Thymus (tissue), 11 donors: ENCODE measurements around the gene TSHZ2. TPM values are rescaled to one million over a fixed set of nuclear protein-coding genes. Genes with fewer than 3 reads are reported as not detected.

Source experiments
- DNase-seq, 9 donors: peaks; one replicate each; pipeline ENCODE4 v3.0.0-alpha.2; 2013; ENCODE audit warnings: low spot score in 9 of 9, low read depth in 6 of 9, missing footprints in 1 of 9
- H3K27ac ChIP-seq, 2 donors: one replicate each; pipeline ENCODE4 v1.5.1; 2013; ENCODE audit warnings: control low read depth in 1 of 2, low read depth in 1 of 2, low read length in 1 of 2, mild to moderate bottlenecking in 1 of 2, moderate library complexity in 1 of 2
- H3K27me3 ChIP-seq, 2 donors: one replicate each; pipeline ENCODE4 v1.5.1; 2013; ENCODE audit warnings: low read length in 1 of 2; ENCODE audit not compliant: control insufficient read depth in 2 of 2, insufficient read depth in 1 of 2
- H3K36me3 ChIP-seq, 2 donors: one replicate each; pipeline ENCODE4 v1.5.1; 2013; ENCODE audit warnings: low read length in 1 of 2, mild to moderate bottlenecking in 1 of 2, moderate library complexity in 1 of 2; ENCODE audit not compliant: control insufficient read depth in 2 of 2, insufficient read depth in 2 of 2
- H3K4me1 ChIP-seq, 2 donors: one replicate each; pipeline ENCODE4 v1.5.1; 2013; ENCODE audit warnings: low read length in 2 of 2; ENCODE audit not compliant: control insufficient read depth in 2 of 2, insufficient read depth in 2 of 2
- H3K4me3 ChIP-seq, 2 donors: one replicate each; pipeline ENCODE4 v1.5.1; 2013; ENCODE audit warnings: low read length in 2 of 2, control low read depth in 1 of 2, mild to moderate bottlenecking in 1 of 2
- H3K9me3 ChIP-seq, 2 donors: one replicate each; pipeline ENCODE4 v1.5.1; 2013; ENCODE audit warnings: low read length in 1 of 2, mild to moderate bottlenecking in 1 of 2; ENCODE audit not compliant: control insufficient read depth in 2 of 2, insufficient read depth in 1 of 2
- WGBS: extraction: QIAGEN DNeasy Blood & Tissue Kit; methylation state at CpG from one replicate; pipeline ENCODE4 v1.1.7; 2013; 5-methylcytosine and 5-hydroxymethylcytosine counted together
- polyA plus RNA-seq: library from polyadenylated mRNA; stranded (reverse); fragments of 200-250 nt; gene quantifications from one replicate; pipeline ENCODE4 v1.2.3, GENCODE V29; 2013
- total RNA-seq: library from RNA; stranded (reverse); fragments of 120-200 nt; gene quantifications from one replicate; pipeline ENCODE4 v1.2.4, GENCODE V29; 2013
- donor health status: healthy.

The TSHZ2 gene
- total and polyA plus RNA-seq, 2 donors = 1.4 to 2.4 TPM

DNA sequence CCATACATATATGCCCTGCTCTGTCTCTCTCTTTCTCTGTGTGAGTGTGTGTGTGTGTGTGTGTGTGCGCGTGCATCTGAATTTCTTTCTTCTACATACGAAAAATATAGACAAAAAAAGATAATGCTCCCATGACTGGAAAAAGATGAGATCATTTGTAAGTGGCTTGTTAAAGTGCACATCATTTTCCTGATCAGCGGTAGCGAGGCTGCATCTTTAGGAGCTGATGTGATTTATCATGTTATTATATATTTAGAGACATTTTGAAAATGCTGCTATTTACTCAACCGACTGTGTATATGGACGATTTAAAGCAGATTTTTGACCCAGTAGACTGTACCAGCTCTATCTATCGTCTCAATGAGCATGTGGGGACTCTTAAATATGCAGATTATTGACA lies 265.3 kb downstream of the TSHZ2 start:
- Histone ChIP-seq H3K4me1 (no peaks in the 10 kb centered on the region), H3K27me3 (no peaks in the 10 kb centered on the region), H3K4me3 (no peak overlapping the region), H3K36me3 (no peaks in the 10 kb centered on the region), H3K27ac (no peak overlapping the region), H3K9me3 (no peaks in the 10 kb centered on the region)
- WGBS = 89% methylated on average over 8 of the region's 8 CpGs
- no peak for DNase-seq

DNA sequence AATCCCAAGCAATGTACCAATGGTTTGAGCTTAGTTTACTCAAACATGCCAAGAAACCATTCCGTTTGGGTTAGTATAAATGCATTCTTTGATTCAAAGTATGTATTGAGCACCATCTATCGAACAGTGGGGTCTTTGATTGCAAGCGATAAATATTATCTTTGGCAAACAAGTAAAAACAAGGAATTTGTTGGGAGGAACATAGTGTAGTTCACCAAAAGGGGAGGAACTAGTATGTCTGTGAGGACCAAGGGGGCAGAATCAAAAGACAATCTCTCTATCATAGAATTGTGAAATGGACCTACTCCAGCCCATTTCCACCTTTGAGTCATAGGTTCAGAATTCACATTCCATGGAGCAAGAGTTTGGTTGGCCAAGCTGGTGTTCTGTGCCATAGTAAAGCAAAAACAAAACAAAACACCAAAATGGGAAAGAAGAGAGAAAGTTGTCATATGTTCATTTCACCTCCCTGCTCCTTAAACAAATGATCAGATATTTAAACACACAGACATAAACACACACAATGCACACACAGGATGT lies 266.0 kb downstream of the TSHZ2 start:
- 62% methylated on average over 3 of the region's 3 CpGs for whole genome bisulfite sequencing
- Histone ChIP-seq H3K4me1 (no peaks in the 10 kb centered on the region), H3K4me3 (no peak overlapping the region), H3K9me3 (no peaks in the 10 kb centered on the region), H3K27ac (no peak overlapping the region), H3K27me3 (no peaks in the 10 kb centered on the region), H3K36me3 (no peaks in the 10 kb centered on the region)
- DNase-seq = no peak

DNA sequence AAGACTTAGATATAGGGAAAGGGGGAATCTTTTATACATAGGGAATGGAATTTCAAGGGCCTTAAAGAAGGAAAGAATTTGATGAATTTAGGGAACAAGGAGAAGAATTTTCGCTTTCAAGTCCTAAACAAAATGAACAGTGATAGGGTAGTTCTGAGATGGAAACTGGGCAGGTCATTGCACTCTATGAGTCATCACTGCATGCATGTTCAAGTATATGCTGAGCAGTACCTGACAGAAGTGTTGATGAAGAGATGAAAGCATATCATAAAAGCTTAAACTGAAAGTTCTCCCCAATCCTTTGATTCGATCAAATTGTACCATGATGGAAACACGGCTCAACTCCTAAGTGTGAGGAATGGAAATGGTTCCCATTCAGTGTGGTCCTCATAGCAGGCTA lies 271.0 kb downstream of the TSHZ2 start:
- no peak for DNase-seq
- no peaks in the 10 kb centered on the region for H3K36me3 ChIP-seq
- no peaks in the 10 kb centered on the region for H3K4me1 ChIP-seq
- no peak overlapping the region for H3K27ac ChIP-seq
- 96% methylated on average over 3 of the region's 3 CpGs for WGBS
- no peak overlapping the region for H3K4me3 ChIP-seq
- no peaks in the 10 kb centered on the region for H3K27me3 ChIP-seq
- no peaks in the 10 kb centered on the region for H3K9me3 ChIP-seq

DNA sequence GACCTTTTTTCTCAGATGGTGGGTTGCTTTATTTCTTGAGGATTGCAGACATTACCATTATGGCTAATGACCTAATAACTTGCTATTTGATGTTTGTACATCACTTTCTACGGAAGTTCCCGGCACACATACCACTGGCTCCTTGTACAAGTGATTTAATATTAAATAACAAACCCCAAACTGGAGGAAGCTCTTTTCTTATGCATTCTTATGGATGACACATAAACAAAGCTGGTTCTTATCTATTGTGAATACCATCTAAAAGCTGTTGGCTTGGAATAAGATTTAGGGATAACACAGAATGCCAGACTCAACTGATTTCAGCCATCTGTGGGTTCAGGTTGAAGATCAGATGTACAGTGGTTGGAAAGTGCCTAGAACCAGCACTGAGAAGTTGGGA lies 272.6 kb downstream of the TSHZ2 start:
- 95% methylated on average over 2 of the region's 2 CpGs for WGBS
- no peaks in the 10 kb centered on the region for H3K9me3 ChIP-seq
- H3K4me3 ChIP-seq = no peak overlapping the region
- H3K27ac ChIP-seq = no peak overlapping the region
- DNase-seq = no peak
- H3K27me3 ChIP-seq = no peaks in the 10 kb centered on the region
- H3K4me1 ChIP-seq = no peaks in the 10 kb centered on the region
- H3K36me3 ChIP-seq = no peaks in the 10 kb centered on the region

DNA sequence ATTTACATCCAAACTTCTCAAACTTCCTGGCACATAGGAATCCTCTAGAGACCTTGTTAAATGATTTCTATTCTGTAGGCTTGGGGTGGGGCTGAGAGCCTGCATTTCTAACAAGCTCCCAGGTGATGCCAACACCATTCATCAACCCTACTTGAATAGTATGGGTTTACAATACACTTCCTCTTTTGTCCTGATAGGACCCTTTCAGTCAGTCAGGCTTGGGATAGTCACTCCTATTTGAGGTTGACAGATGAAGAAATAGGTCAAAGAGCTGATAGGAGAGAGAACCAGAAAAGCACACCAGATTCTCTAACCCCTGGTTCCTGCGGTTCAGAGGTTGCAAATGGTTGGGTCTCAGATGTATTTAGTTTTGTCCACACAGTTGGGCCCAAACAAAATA lies 273.4 kb downstream of the TSHZ2 start:
- H3K4me1 ChIP-seq = no peaks in the 10 kb centered on the region
- H3K27me3 ChIP-seq = no peaks in the 10 kb centered on the region
- H3K27ac ChIP-seq = no peak overlapping the region
- WGBS = 98% methylated on average over 1 of the region's 1 CpG
- no peak for DNase-seq
- H3K36me3 ChIP-seq = no peaks in the 10 kb centered on the region
- H3K4me3 ChIP-seq = no peak overlapping the region
- no peaks in the 10 kb centered on the region for H3K9me3 ChIP-seq

- Histone ChIP-seq H3K9me3 (no peaks in the 10 kb centered on the region), H3K36me3 (no peaks in the 10 kb centered on the region), H3K4me3 (no peak overlapping the region), H3K4me1 (no peaks in the 10 kb centered on the region), H3K27ac (no peak overlapping the region), H3K27me3 (no peaks in the 10 kb centered on the region)
- no peak for DNase-seq
- WGBS = 96% methylated on average over 9 of the region's 9 CpGs
These were observed 275.4 kb downstream of the TSHZ2 start for GRCh38 chr20:53247468-53248103.

DNA sequence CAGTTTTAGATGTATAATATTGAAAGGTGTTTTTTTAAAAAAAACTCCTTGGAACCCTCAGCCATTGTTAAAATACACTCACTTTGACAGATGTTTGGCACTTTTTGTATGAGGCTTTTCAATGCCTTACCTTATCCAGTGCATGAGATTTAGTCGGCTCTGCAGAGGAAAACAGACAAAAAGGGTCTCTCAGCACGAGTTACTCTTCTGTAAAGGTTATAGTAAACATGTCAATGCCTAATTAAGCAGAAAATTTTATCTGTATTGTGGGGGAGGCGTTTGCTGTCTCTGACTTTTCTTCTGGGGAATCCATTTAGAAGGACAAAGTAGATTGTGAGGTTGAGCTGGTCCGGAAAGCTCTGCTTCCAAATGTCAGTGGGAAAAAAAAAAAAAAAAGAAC lies 278.3 kb downstream of the TSHZ2 start:
- Histone ChIP-seq H3K4me3 (no peak overlapping the region), H3K27me3 (no peaks in the 10 kb centered on the region), H3K36me3 (no peaks in the 10 kb centered on the region), H3K27ac (no peak overlapping the region), H3K9me3 (no peaks in the 10 kb centered on the region), H3K4me1 (no peaks in the 10 kb centered on the region)
- WGBS = 76% methylated on average over 4 of the region's 4 CpGs
- no peak for DNase-seq

DNA sequence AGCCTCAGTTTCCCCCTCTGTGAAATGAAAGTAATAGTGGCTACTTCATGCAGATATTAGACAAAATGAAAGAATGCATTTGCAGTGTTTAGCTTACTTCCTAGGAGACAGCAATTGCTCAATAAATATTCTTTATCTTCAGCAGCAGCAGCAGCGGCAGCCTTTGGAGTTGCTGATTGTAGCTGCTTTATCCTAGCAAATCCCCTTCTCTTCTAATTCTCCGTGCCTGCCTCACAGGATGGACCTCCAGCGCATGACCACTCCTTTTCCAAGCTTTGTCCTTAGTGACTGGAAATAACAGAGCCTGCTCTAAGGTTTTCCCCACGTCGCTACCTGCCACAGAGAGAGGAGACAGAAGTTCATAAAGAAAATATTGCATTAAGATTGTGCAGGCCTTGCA lies 279.8 kb downstream of the TSHZ2 start:
- Histone ChIP-seq H3K9me3 (no peaks in the 10 kb centered on the region), H3K4me1 (no peaks in the 10 kb centered on the region), H3K27me3 (no peaks in the 10 kb centered on the region), H3K27ac (no peak overlapping the region), H3K4me3 (no peak overlapping the region), H3K36me3 (no peaks in the 10 kb centered on the region)
- no peak for DNase-seq
- 90% methylated on average over 5 of the region's 5 CpGs for WGBS

GRCh38 chr20:53253668-53254067 lies 281.5 kb downstream of the TSHZ2 start:
- Histone ChIP-seq H3K36me3 (no peaks in the 10 kb centered on the region), H3K27ac (no peak overlapping the region), H3K9me3 (no peaks in the 10 kb centered on the region), H3K4me3 (no peak overlapping the region), H3K27me3 (no peaks in the 10 kb centered on the region), H3K4me1 (no peaks in the 10 kb centered on the region)
- WGBS = 97% methylated on average over 18 of the region's 18 CpGs
- DNase-seq = no peak
